A549 (cell line): ENCODE results near the gene CKMT2. TPM values are rescaled to one million over a fixed set of nuclear protein-coding genes. Genes with fewer than 3 reads are reported as not detected.

Source experiments
- ATAC-seq, 2 experiments: fragments of 200-7000 bp in 1 of 2; fragments of >200 bp in 1 of 2; cut with Nextera tagmentation in 1 of 2; cut with Tn5 transposase in 1 of 2; 3 replicates each; pipeline versions ENCODE4 v1.8.0 to v1.9.1; 2018 to 2020; ENCODE audit warnings: mild to moderate bottlenecking in 1 of 2, moderate library complexity in 1 of 2
- CTCF ChIA-PET: fragments of 300-600 bp; sonication (Branson Sonifier 250); formaldehyde crosslinking; extraction: SDS; loops from one replicate; lab custom pipeline; 2021; ENCODE audit warnings: antibody characterized with exemption, inconsistent platforms; lab: Yijun Ruan, JAX
- POLR2A ChIA-PET: fragments of 350-600 bp; formaldehyde crosslinking; extraction: SDS; loops from one replicate; lab custom pipeline; 2021; ENCODE audit warnings: antibody characterized with exemption, inconsistent platforms; lab: Yijun Ruan, JAX
- DNase-seq, 2 experiments: peaks; one replicate each; pipeline versions ENCODE4 v3.0.0 to v3.0.0-alpha.2; 2011 to 2016; ENCODE audit warnings: low read depth in 1 of 2, low spot score in 1 of 2
- FAIRE-seq: peaks from 2 replicates; lab custom pipeline; 2011; peaks lifted over from hg19 to GRCh38; lab: Jason Lieb, UNC
- H3K27ac ChIP-seq, 2 experiments: fragments of >200 bp; sonication (Bioruptor Twin); formaldehyde crosslinking; 3 replicates each; pipeline ENCODE4 v1.5.1; 2016 to 2017
- H3K4me1 ChIP-seq: fragments of >200 bp; sonication (Bioruptor Twin); formaldehyde crosslinking; 3 replicates; pipeline ENCODE4 v1.6.1; 2016
- H3K4me2 ChIP-seq: fragments of >200 bp; sonication (Bioruptor Twin); formaldehyde crosslinking; 3 replicates; pipeline ENCODE4 v1.6.1; 2016
- H3K4me3 ChIP-seq: fragments of >200 bp; sonication (Bioruptor Twin); formaldehyde crosslinking; 3 replicates; pipeline ENCODE4 v1.5.1; 2016
- H3K9me3 ChIP-seq: fragments of >200 bp; sonication (Bioruptor Twin); formaldehyde crosslinking; 3 replicates; pipeline ENCODE4 v1.6.1; 2016
- ATOH8 ChIP-seq: fragments of 250-450 bp; sonication (Bioruptor Pico); IDR thresholded peaks from 2 replicates; pipeline ENCODE4 v1.5.0; 2020; ENCODE audit warnings: low read depth, mild to moderate bottlenecking, moderate library complexity
- BCL3 ChIP-seq: fragments of >200 bp; sonication (Bioruptor Twin); formaldehyde crosslinking; IDR thresholded peaks from 3 replicates; pipeline ENCODE4 v1.6.1; 2016
- CBX2 ChIP-seq: fragments of 200-600 bp; sonication (generic); IDR thresholded peaks from 2 replicates; pipeline ENCODE4 v1.6.1; 2016; ENCODE audit warnings: low read depth, mild to moderate bottlenecking, borderline replicate concordance
- CEBPB ChIP-seq, 2 experiments: fragments of >200 bp in 1 of 2; sonication (Bioruptor Twin) in 1 of 2; formaldehyde crosslinking in 1 of 2; IDR thresholded peaks; 2 replicates each; pipeline ENCODE4 v1.6.1; 2012 to 2016
- CHD4 ChIP-seq: fragments of 200-600 bp; sonication (generic); IDR thresholded peaks from 2 replicates; pipeline ENCODE4 v1.6.1; 2016; ENCODE audit warnings: antibody characterized with exemption, mild to moderate bottlenecking, borderline replicate concordance
- EHF ChIP-seq: fragments of 250-450 bp; sonication (Bioruptor Pico); IDR thresholded peaks from 2 replicates; pipeline ENCODE4 v1.5.0; 2020; ENCODE audit warnings: mild to moderate bottlenecking
- ESRRA ChIP-seq: fragments of 150-350 bp; IDR thresholded peaks from 2 replicates; pipeline ENCODE4 v1.6.1; 2014; ENCODE audit warnings: mild to moderate bottlenecking, low read length, borderline replicate concordance
- FOSB ChIP-seq: fragments of 250-450 bp; sonication (Bioruptor Pico); IDR thresholded peaks from 2 replicates; pipeline ENCODE4 v1.5.0; 2020; ENCODE audit warnings: mild to moderate bottlenecking, moderate library complexity
- FOSL2 ChIP-seq, 2 experiments: fragments of 450-650 bp in 1 of 2; fragments of >200 bp in 1 of 2; sonication (Bioruptor Twin) in 1 of 2; formaldehyde crosslinking; IDR thresholded peaks; 2 replicates each; pipeline versions ENCODE4 v1.5.0 to v1.6.1; 2016 to 2020; ENCODE audit warnings: mild to moderate bottlenecking in 1 of 2, moderate library complexity in 1 of 2
- FOXS1 ChIP-seq: fragments of 250-450 bp; sonication (Bioruptor Pico); IDR thresholded peaks from 2 replicates; pipeline ENCODE4 v1.5.0; 2020; ENCODE audit warnings: mild to moderate bottlenecking, moderate library complexity
- HDAC2 ChIP-seq: fragments of 200-600 bp; sonication (generic); IDR thresholded peaks from 2 replicates; pipeline ENCODE4 v1.6.1; 2016
- HES2 ChIP-seq: fragments of >200 bp; sonication (Bioruptor Twin); formaldehyde crosslinking; IDR thresholded peaks from 2 replicates; pipeline ENCODE4 v1.6.1; 2016
- HEYL ChIP-seq: fragments of 250-450 bp; sonication (Bioruptor Pico); IDR thresholded peaks from 2 replicates; pipeline ENCODE4 v1.8.0; 2021; ENCODE audit warnings: mild to moderate bottlenecking, moderate library complexity
- HMGXB4 ChIP-seq: fragments of 250-450 bp; sonication (Bioruptor Pico); IDR thresholded peaks from 2 replicates; pipeline ENCODE4 v1.5.0; 2021; ENCODE audit warnings: mild to moderate bottlenecking, moderate library complexity, borderline replicate concordance
- HOXB13 ChIP-seq: fragments of 250-450 bp; sonication (Bioruptor Pico); IDR thresholded peaks from 2 replicates; pipeline ENCODE4 v1.5.0; 2020; ENCODE audit warnings: low read depth, mild to moderate bottlenecking, moderate library complexity
- KDM1A ChIP-seq: fragments of 200-600 bp; sonication (generic); IDR thresholded peaks from 2 replicates; pipeline ENCODE4 v1.6.1; 2016; ENCODE audit warnings: low read depth, mild to moderate bottlenecking
- MAFK ChIP-seq: fragments of 450-650 bp; IDR thresholded peaks from 2 replicates; pipeline ENCODE4 v1.6.1; 2014; ENCODE audit not compliant: partially characterized antibody
- MAZ ChIP-seq: fragments of 150-350 bp; IDR thresholded peaks from 2 replicates; pipeline ENCODE4 v1.6.1; 2014; ENCODE audit warnings: antibody characterized with exemption, low read depth, low read length, borderline replicate concordance
- NPAS2 ChIP-seq: fragments of 250-450 bp; sonication (Bioruptor Pico); IDR thresholded peaks from 2 replicates; pipeline ENCODE4 v1.8.0; 2022; ENCODE audit warnings: mild to moderate bottlenecking, moderate library complexity, borderline replicate concordance
- POLR2A ChIP-seq: IDR thresholded peaks from 2 replicates; pipeline ENCODE4 v1.6.1; 2012; ENCODE audit warnings: mild to moderate bottlenecking, low read length
- POLR2AphosphoS2 ChIP-seq: conservative IDR thresholded peaks from 2 replicates; pipeline ENCODE4 v1.6.1; 2012; ENCODE audit warnings: low read length, improper control_type of control experiment, inconsistent platforms
- RCOR1 ChIP-seq: fragments of 150-350 bp; IDR thresholded peaks from 2 replicates; pipeline ENCODE4 v1.6.1; 2014; ENCODE audit warnings: antibody characterized with exemption, low read length, low read depth
- SREBF2 ChIP-seq: fragments of 450-650 bp; IDR thresholded peaks from 2 replicates; pipeline ENCODE4 v1.6.1; 2014; ENCODE audit warnings: mild to moderate bottlenecking, moderate library complexity
- USF2 ChIP-seq: fragments of 450-650 bp; IDR thresholded peaks from 2 replicates; pipeline ENCODE4 v1.6.1; 2014; ENCODE audit warnings: antibody characterized with exemption
- ZFP36 ChIP-seq: fragments of 450-650 bp; IDR thresholded peaks from 2 replicates; pipeline ENCODE4 v1.6.1; 2014; ENCODE audit warnings: borderline replicate concordance; ENCODE audit not compliant: partially characterized antibody
- WGBS: methylation state at CpG from one replicate; pipeline ENCODE4 v1.1.6; 2017; ENCODE audit errors: missing lambda C conversion rate; 5-methylcytosine and 5-hydroxymethylcytosine counted together
- polyA plus RNA-seq, 4 experiments: library from polyadenylated mRNA; depleted of rRNA in 3 of 4; stranded (reverse); fragments of >200 nt; fragmentation: RNase III in 1 of 4; extraction: RNeasy Plus Mini Kit Qiagen cat#74134 plus additional on column Dnase treatment in 1 of 4; gene quantifications; 2 replicates in 3 of 4; 3 replicates in 1 of 4; pipeline ENCODE4 v1.2.3, GENCODE V29; 2011 to 2017

The CKMT2 gene
- polyA plus RNA-seq, 2 of the 4 experiments (the other 2 are of a cell fraction) = not detected

GRCh38 chr5:81202655-81203054, 30.5 kb upstream of the CKMT2 start:
- H3K4me2 ChIP-seq = no peak overlapping the region
- DNase-seq (no peak), FAIRE-seq (no peak)
- POLR2A ChIA-PET = no interaction called here
- no peaks in the 10 kb centered on the region for H3K9me3 ChIP-seq
- no peaks in the 10 kb centered on the region for H3K4me1 ChIP-seq
- no peak overlapping the region for H3K27ac ChIP-seq
- H3K4me3 ChIP-seq = no peak overlapping the region
- TF ChIP-seq ZFP36 = no peak
- TF ChIP-seq SREBF2 = no peak
- TF ChIP-seq FOSB (CRISPR knock-in tag) = no peak
- no peak for TF ChIP-seq POLR2AphosphoS2
- no peak for TF ChIP-seq HES2
- no peak for TF ChIP-seq USF2
- no peak for TF ChIP-seq NPAS2 (CRISPR knock-in tag)
- TF ChIP-seq CBX2 = no peak
- TF ChIP-seq HDAC2 = no peak
- no peak for TF ChIP-seq BCL3
- TF ChIP-seq HOXB13 (CRISPR knock-in tag) = no peak
- TF ChIP-seq HMGXB4 (CRISPR knock-in tag) = no peak
- TF ChIP-seq MAZ = no peak
- TF ChIP-seq ATOH8 (CRISPR knock-in tag) = no peak
- no peak for TF ChIP-seq CHD4
- no peak for TF ChIP-seq MAFK
- TF ChIP-seq RCOR1 = no peak
- no peak for TF ChIP-seq HEYL
- TF ChIP-seq, all 56 proteins: peak for 0
- ATAC-seq = no peak
- CTCF ChIA-PET = interaction anchor here (1.0 to 3.2 kb wide), 2 partner anchors 8 to 516 kb away, joined by 8 to 9 read pairs; no protein-coding TSS in a partner anchor
- 32% methylated on average over 2 of the region's 2 CpGs for WGBS

- FAIRE-seq (peak; percentile 49), ATAC-seq (no peak), DNase-seq (no peak)
- H3K4me3 ChIP-seq = no peak overlapping the region
- WGBS = 80% methylated on average over 3 of the region's 3 CpGs
- H3K4me2 ChIP-seq = no peak overlapping the region
- POLR2A ChIA-PET = no interaction called here
- CTCF ChIA-PET = interaction anchor here (1.0 to 7.4 kb wide), 4 partner anchors 8 to 517 kb away, joined by 3 to 39 read pairs (median 8); no protein-coding TSS in a partner anchor
- H3K4me1 ChIP-seq = no peaks in the 10 kb centered on the region
- H3K9me3 ChIP-seq = no peaks in the 10 kb centered on the region
- TF ChIP-seq ZFP36 (no peak), FOXS1 (no peak), POLR2A (no peak), EHF (CRISPR knock-in tag) (no peak), FOSL2 (IDR thresholded peaks at IDR 0.05) (no peak), FOSL2 (CRISPR knock-in tag; IDR thresholded peaks at IDR 0.05) (no peak), ESRRA (no peak), RCOR1 (no peak), KDM1A (no peak), CEBPB (IDR thresholded peaks at IDR 0.05) (no peak)
- H3K27ac ChIP-seq = no peak overlapping the region
These were observed 29.4 kb upstream of the CKMT2 start for GRCh38 chr5:81203729-81204128.
